Measurements from ENCODE around the gene IGSF3.

The IGSF3 gene

GRCh38 chr1:116571215-116571919 lies 96.2 kb downstream of the IGSF3 start:
- DNase-seq (ENCODE audit: low spot score): no peak
- no peak for TF ChIP-seq CTCF (IDR thresholded peaks at IDR 0.05; ENCODE audit: extremely low read depth, missing control alignments)

GRCh38 chr1:116570358-116571214 lies 96.9 kb downstream of the IGSF3 start, which contains the start of gene CD58:
Gene CD58, minus strand, starts transcription at chr1:116571026. Its CDS starts 54 bp downstream, at chr1:116570972.
- TF ChIP-seq CTCF (IDR thresholded peaks at IDR 0.05; ENCODE audit: extremely low read depth, missing control alignments): peak; percentile 78
- DNase-seq (ENCODE audit: low spot score): peak; percentile 93

GRCh38 chr1:116569776-116570357 lies 97.7 kb downstream of the IGSF3 start:
- no peak for DNase-seq (ENCODE audit: low spot score)
- TF ChIP-seq CTCF (IDR thresholded peaks at IDR 0.05; ENCODE audit: extremely low read depth, missing control alignments): no peak

- no peak for TF ChIP-seq CTCF (IDR thresholded peaks at IDR 0.05; ENCODE audit: extremely low read depth, missing control alignments)
- DNase-seq (ENCODE audit: low spot score): no peak
Observed at GRCh38 chr1:116569381-116569670, 98.2 kb downstream of the IGSF3 start.

GRCh38 chr1:116568662-116569380 lies 98.7 kb downstream of the IGSF3 start:
- TF ChIP-seq CTCF (IDR thresholded peaks at IDR 0.05; ENCODE audit: extremely low read depth, missing control alignments): no peak

GRCh38 chr1:116567790-116568661 lies 99.5 kb downstream of the IGSF3 start:
- TF ChIP-seq CTCF (IDR thresholded peaks at IDR 0.05; ENCODE audit: extremely low read depth, missing control alignments): no peak
- no peak for DNase-seq (ENCODE audit: low spot score)

More at GRCh38 chr1:116568662-116569380, 98.7 kb downstream of the IGSF3 start:
- no peak for DNase-seq (ENCODE audit: low spot score)

Data from GM20000 (cell line).